Neural cell (in vitro differentiated cells): Measurements from ENCODE around the gene GRB2. TPM values are rescaled to one million over a fixed set of nuclear protein-coding genes. Genes with fewer than 3 reads are reported as not detected.

Experiments used
- H2AFZ ChIP-seq: fragments of 200-600, 300-800 bp; sonication (generic), shearing (Covaris generic); 2 replicates; pipeline ENCODE4 v1.6.0; 2014; ENCODE audit warnings: low read depth, mild to moderate bottlenecking, antibody characterized with exemption, low read length, moderate library complexity
- H3F3A ChIP-seq: fragments of 200-600 bp; shearing (Covaris generic); 2 replicates; pipeline ENCODE4 v1.6.1; 2016; ENCODE audit warnings: mild to moderate bottlenecking, moderate library complexity, mixed read lengths, antibody characterized with exemption, low read length; ENCODE audit not compliant: insufficient read depth, poor library complexity, severe bottlenecking
- H3K27ac ChIP-seq: fragments of 200-600, 300-800 bp; sonication (generic), shearing (Covaris generic); 2 replicates; pipeline ENCODE4 v1.5.1; 2014; ENCODE audit warnings: mild to moderate bottlenecking, low read length, moderate library complexity
- H3K27me3 ChIP-seq: fragments of 300-800, 200-600 bp; sonication (generic), shearing (Covaris generic); 2 replicates; pipeline ENCODE4 v1.6.0; 2014; ENCODE audit warnings: mild to moderate bottlenecking, low read depth, low read length, moderate library complexity; ENCODE audit not compliant: insufficient read depth
- H3K36me3 ChIP-seq: fragments of 300-800, 200-600 bp; sonication (generic), shearing (Covaris generic); 2 replicates; pipeline ENCODE4 v1.5.1; 2014; ENCODE audit warnings: mild to moderate bottlenecking, antibody characterized with exemption, low read length, moderate library complexity; ENCODE audit not compliant: insufficient read depth
- H3K4me2 ChIP-seq: fragments of 300-800, 200-600 bp; sonication (generic), shearing (Covaris generic); 2 replicates; pipeline ENCODE4 v1.6.0; 2014; ENCODE audit warnings: mild to moderate bottlenecking, low read length
- H3K4me3 ChIP-seq: fragments of 300-800, 200-600 bp; sonication (generic), shearing (Covaris generic); 2 replicates; pipeline ENCODE4 v1.5.1; 2014; ENCODE audit warnings: mild to moderate bottlenecking, low read length, moderate library complexity
- H3K79me2 ChIP-seq: fragments of 200-600 bp; shearing (Covaris generic); replicated peaks from 2 replicates; pipeline ENCODE4 v1.6.0; 2014; ENCODE audit warnings: mild to moderate bottlenecking, low read length, moderate library complexity; ENCODE audit not compliant: insufficient read depth
- H3K9ac ChIP-seq: fragments of 300-800, 200-600 bp; sonication (generic), shearing (Covaris generic); 2 replicates; pipeline ENCODE4 v1.6.1; 2016; ENCODE audit warnings: mild to moderate bottlenecking, low read length, mixed read lengths
- H3K9me2 ChIP-seq: fragments of 200-600 bp; shearing (Covaris generic); 2 replicates; pipeline ENCODE4 v1.6.1; 2016; ENCODE audit warnings: mild to moderate bottlenecking, low read length, mixed read lengths; ENCODE audit not compliant: insufficient read depth
- H3K9me3 ChIP-seq: fragments of 200-600, 300-800 bp; sonication (generic), shearing (Covaris generic); 2 replicates; pipeline ENCODE4 v1.6.1; 2016; ENCODE audit warnings: mild to moderate bottlenecking, mixed run types, low read length, moderate library complexity, mixed read lengths
- H4K20me1 ChIP-seq: fragments of 200-600 bp; shearing (Covaris generic); 2 replicates; pipeline ENCODE4 v1.6.1; 2016; ENCODE audit warnings: mild to moderate bottlenecking, mixed run types; ENCODE audit not compliant: insufficient read depth
- EP300 ChIP-seq: fragments of 450-650 bp; conservative IDR thresholded peaks from 2 replicates; pipeline ENCODE4 v1.6.1; 2014; ENCODE audit warnings: antibody characterized with exemption, mild to moderate bottlenecking, moderate library complexity; ENCODE audit not compliant: poor library complexity, severe bottlenecking
- EZH2 ChIP-seq: fragments of 200-600, 300-800 bp; shearing (Covaris generic), sonication (generic); IDR thresholded peaks from 2 replicates; pipeline ENCODE4 v1.6.1; 2014; ENCODE audit warnings: antibody characterized with exemption, low read length, borderline replicate concordance, mild to moderate bottlenecking; ENCODE audit not compliant: insufficient read depth, poor library complexity, severe bottlenecking
- MXI1 ChIP-seq: fragments of 450-650 bp; conservative IDR thresholded peaks from 2 replicates; pipeline ENCODE4 v1.6.1; 2014; ENCODE audit warnings: antibody characterized with exemption, mild to moderate bottlenecking; ENCODE audit not compliant: poor library complexity, severe bottlenecking
- POLR2AphosphoS5 ChIP-seq: IDR thresholded peaks from 2 replicates; pipeline ENCODE4 v1.6.1; 2012
- RAD21 ChIP-seq: fragments of 450-650 bp; conservative IDR thresholded peaks from 2 replicates; pipeline ENCODE4 v1.6.1; 2014; ENCODE audit warnings: antibody characterized with exemption, mild to moderate bottlenecking, moderate library complexity
- SMC3 ChIP-seq: fragments of 450-650 bp; conservative IDR thresholded peaks from 2 replicates; pipeline ENCODE4 v1.6.1; 2014; ENCODE audit warnings: antibody characterized with exemption, mild to moderate bottlenecking, moderate library complexity; ENCODE audit not compliant: poor library complexity
- TAF1 ChIP-seq: IDR thresholded peaks from 2 replicates; pipeline ENCODE4 v1.6.1; 2012; ENCODE audit warnings: low read depth
- polyA plus RNA-seq: library from polyadenylated mRNA; depleted of rRNA; stranded (reverse); fragments of >200 nt; gene quantifications from 2 replicates; pipeline ENCODE4 v1.2.3, GENCODE V29; 2014
- TF ChIP-seq, protein P1 (sequence below): IDR thresholded peaks from 2 replicates; pipeline ENCODE4 v1.6.1; 2012; ENCODE audit warnings: borderline replicate concordance
- TF ChIP-seq, protein P2 (sequence below): fragments of 450-650 bp; IDR thresholded peaks from 2 replicates; pipeline ENCODE4 v1.5.1; 2014; ENCODE audit warnings: antibody characterized with exemption, mild to moderate bottlenecking, moderate library complexity; ENCODE audit not compliant: poor library complexity, severe bottlenecking

The GRB2 gene
- polyA plus RNA-seq, 1 donor from 2014 or later, result 134 TPM

DNA sequence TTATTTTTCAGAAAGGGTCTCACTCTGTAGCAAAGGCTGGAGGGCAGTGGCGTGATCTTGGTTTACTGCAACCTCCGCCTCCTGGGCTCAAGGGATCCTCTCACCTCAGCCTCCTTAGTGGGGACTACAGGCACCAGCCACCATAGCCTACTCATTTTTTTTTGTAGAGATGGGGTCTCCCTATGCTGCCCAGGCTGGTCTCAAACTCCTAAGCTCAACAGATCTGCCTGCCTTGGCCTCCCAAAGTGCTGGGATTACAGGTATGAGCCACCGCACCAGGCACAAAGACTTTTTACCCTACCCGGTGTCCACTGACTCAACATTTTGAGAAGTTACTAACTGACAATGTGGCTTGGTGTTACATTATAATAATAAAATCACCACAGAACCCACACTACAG, 7.2 kb downstream of the GRB2 start:
- Histone ChIP-seq H3K9ac (no peak overlapping the region), H3K4me3 (no peak overlapping the region), H3K79me2 (peaks cover 66% of the 10 kb centered on the region), H3K27me3 (no peaks in the 10 kb centered on the region), H4K20me1 (no peaks in the 10 kb centered on the region), H3K27ac (no peak overlapping the region), H3K9me2 (no peaks in the 10 kb centered on the region), H3K9me3 (no peaks in the 10 kb centered on the region), H3K36me3 (no peaks in the 10 kb centered on the region), H3F3A (peaks cover 3% of the 10 kb centered on the region), H3K4me2 (no peak overlapping the region), H2AFZ (no peak overlapping the region)
- TF ChIP-seq, protein P1, sequence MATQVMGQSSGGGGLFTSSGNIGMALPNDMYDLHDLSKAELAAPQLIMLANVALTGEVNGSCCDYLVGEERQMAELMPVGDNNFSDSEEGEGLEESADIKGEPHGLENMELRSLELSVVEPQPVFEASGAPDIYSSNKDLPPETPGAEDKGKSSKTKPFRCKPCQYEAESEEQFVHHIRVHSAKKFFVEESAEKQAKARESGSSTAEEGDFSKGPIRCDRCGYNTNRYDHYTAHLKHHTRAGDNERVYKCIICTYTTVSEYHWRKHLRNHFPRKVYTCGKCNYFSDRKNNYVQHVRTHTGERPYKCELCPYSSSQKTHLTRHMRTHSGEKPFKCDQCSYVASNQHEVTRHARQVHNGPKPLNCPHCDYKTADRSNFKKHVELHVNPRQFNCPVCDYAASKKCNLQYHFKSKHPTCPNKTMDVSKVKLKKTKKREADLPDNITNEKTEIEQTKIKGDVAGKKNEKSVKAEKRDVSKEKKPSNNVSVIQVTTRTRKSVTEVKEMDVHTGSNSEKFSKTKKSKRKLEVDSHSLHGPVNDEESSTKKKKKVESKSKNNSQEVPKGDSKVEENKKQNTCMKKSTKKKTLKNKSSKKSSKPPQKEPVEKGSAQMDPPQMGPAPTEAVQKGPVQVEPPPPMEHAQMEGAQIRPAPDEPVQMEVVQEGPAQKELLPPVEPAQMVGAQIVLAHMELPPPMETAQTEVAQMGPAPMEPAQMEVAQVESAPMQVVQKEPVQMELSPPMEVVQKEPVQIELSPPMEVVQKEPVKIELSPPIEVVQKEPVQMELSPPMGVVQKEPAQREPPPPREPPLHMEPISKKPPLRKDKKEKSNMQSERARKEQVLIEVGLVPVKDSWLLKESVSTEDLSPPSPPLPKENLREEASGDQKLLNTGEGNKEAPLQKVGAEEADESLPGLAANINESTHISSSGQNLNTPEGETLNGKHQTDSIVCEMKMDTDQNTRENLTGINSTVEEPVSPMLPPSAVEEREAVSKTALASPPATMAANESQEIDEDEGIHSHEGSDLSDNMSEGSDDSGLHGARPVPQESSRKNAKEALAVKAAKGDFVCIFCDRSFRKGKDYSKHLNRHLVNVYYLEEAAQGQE, result no peak
- no peak for TF ChIP-seq MXI1
- no peak for TF ChIP-seq TAF1
- no peak for TF ChIP-seq EZH2
- TF ChIP-seq EP300, result no peak
- no peak for TF ChIP-seq RAD21
- TF ChIP-seq POLR2AphosphoS5, result no peak
- TF ChIP-seq SMC3, result no peak
- TF ChIP-seq, protein P2, sequence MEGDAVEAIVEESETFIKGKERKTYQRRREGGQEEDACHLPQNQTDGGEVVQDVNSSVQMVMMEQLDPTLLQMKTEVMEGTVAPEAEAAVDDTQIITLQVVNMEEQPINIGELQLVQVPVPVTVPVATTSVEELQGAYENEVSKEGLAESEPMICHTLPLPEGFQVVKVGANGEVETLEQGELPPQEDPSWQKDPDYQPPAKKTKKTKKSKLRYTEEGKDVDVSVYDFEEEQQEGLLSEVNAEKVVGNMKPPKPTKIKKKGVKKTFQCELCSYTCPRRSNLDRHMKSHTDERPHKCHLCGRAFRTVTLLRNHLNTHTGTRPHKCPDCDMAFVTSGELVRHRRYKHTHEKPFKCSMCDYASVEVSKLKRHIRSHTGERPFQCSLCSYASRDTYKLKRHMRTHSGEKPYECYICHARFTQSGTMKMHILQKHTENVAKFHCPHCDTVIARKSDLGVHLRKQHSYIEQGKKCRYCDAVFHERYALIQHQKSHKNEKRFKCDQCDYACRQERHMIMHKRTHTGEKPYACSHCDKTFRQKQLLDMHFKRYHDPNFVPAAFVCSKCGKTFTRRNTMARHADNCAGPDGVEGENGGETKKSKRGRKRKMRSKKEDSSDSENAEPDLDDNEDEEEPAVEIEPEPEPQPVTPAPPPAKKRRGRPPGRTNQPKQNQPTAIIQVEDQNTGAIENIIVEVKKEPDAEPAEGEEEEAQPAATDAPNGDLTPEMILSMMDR, result no peak

DNA sequence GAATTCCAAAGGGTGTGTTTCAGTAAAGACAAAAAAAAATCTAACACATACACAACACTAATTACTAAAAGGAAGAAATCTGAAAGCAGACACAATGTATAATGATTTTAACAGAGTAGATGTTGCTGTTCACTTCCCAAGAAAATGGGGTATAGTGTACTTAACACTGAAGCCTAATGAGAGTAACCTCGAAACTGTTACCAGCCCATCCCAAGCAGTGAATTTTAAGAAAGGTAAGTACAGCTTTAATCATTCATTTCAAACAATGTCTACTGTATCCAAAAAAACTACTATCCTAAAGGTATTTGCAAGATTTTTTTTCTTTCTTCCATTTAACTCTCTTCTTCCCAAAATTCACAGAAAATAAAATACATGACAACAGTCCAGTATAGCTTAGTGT, 8.3 kb downstream of the GRB2 start:
- TF ChIP-seq EZH2 (no peak), POLR2AphosphoS5 (no peak), RAD21 (no peak), SMC3 (no peak), EP300 (no peak), MXI1 (no peak), TAF1 (no peak)
- TF ChIP-seq, protein P2, result no peak
- TF ChIP-seq, protein P1, result no peak
- Histone ChIP-seq H3K9me3 (no peaks in the 10 kb centered on the region), H3K9ac (no peak overlapping the region), H3K9me2 (no peaks in the 10 kb centered on the region), H3K79me2 (peaks cover 70% of the 10 kb centered on the region), H3K36me3 (no peaks in the 10 kb centered on the region), H3F3A (peaks cover 9% of the 10 kb centered on the region), H3K4me2 (no peak overlapping the region), H3K4me3 (no peak overlapping the region), H3K27me3 (no peaks in the 10 kb centered on the region), H4K20me1 (no peaks in the 10 kb centered on the region), H2AFZ (no peak overlapping the region), H3K27ac (no peak overlapping the region)
